IPS-NIHi11 (cell line): ENCODE results near the gene ROBO4.

Experiments
- DNase-seq: peaks from one replicate; pipeline ENCODE4 v3.0.0; 2012; ENCODE audit warnings: mixed read lengths, low spot score

Gene ROBO4

DNA sequence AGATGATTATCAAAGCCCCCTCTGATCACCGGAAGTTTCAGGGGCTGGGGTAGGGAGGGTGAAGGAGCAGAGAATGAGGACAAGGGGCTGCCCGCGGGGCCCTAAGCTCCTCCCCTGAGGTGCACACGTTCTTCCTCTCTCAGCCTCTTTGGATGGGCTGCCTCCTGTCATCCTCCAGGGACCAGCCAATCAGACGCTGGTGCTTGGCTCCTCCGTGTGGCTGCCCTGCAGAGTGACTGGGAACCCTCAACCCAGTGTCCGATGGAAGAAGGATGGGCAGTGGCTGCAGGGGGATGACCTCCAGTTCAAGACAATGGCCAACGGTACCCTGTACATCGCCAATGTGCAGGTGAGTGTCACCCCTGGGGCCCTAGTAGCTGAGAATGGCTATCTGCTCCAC is 24.9 kb downstream of the ROBO4 start:
- DNase-seq = peak; percentile 62

DNA sequence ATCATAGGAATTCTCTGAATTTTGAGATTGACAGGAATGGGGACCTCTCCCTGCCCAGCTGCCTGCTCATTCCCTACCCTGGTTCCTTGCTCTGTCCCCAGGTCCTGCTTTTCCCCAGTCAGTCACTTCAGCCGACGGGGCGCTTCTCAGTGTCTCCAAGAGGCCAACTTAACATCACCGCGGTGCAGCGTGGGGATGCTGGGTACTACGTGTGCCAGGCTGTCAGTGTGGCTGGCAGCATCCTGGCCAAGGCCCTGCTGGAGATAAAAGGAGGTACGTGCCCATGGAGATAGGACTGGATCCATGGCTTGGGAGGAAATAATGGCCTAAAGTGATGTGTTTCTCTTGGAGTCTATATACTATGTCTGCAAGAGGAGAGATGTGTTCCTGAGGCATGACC is 25.4 kb downstream of the ROBO4 start:
- DNase-seq = no peak

DNA sequence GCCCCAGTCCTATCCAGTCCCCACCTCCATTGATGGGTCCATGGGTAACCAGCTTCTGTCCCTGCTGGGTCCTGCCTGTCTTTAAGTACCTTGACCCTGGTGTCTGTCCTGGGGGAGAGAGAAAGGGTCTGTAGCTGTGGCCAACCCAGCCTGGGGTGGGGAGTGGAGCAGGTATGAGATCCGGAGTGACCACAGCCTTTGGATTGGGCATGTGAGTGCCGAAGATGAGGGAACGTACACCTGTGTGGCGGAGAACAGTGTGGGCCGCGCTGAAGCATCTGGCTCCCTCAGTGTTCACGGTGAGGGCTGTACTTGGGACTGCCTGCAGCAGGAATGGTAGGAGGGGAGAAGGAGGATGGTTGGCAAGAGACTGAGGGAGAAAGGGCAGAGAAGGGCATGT is 27.2 kb downstream of the ROBO4 start:
- no peak for DNase-seq

DNA sequence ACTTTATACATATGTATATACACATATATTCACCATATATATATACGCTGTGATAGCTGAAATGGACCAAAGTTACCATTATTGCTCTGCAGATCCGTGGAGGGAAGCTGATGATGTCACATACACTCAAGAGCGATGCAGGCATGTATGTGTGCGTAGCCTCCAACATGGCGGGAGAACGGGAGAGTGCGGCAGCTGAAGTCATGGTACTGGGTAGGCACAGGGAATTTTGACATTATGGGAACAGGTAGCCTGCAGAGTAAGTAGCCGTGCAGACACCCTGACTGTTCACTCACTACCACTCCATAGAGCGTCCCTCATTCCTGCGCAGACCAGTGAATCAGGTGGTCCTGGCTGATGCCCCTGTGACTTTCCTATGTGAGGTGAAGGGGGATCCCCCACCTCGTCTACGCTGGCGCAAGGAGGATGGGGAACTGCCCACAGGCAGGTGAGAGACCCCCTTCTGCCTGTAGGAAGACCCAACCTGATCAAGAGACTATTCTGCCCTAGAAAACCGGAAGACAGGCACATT is 27.7 kb downstream of the ROBO4 start:
- DNase-seq = no peak

DNA sequence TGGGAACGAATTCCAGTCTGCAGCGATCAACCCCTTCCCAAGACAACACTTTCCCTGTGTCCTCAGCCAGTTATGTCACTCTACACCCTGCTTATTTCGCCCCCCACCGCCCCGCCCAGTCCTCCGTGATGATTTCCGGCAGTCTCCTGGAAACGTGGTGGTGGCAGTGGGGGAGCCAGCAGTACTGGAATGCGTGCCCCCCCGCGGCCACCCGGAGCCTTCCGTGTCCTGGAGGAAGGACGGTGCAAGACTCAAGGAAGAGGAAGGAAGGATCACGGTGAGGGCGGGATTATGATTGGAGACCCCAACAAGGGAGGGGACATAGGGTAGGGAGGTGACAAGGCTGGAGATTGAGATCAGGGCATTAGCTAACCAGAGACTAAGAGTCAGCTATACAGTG is 28.3 kb downstream of the ROBO4 start:
- no peak for DNase-seq

DNA sequence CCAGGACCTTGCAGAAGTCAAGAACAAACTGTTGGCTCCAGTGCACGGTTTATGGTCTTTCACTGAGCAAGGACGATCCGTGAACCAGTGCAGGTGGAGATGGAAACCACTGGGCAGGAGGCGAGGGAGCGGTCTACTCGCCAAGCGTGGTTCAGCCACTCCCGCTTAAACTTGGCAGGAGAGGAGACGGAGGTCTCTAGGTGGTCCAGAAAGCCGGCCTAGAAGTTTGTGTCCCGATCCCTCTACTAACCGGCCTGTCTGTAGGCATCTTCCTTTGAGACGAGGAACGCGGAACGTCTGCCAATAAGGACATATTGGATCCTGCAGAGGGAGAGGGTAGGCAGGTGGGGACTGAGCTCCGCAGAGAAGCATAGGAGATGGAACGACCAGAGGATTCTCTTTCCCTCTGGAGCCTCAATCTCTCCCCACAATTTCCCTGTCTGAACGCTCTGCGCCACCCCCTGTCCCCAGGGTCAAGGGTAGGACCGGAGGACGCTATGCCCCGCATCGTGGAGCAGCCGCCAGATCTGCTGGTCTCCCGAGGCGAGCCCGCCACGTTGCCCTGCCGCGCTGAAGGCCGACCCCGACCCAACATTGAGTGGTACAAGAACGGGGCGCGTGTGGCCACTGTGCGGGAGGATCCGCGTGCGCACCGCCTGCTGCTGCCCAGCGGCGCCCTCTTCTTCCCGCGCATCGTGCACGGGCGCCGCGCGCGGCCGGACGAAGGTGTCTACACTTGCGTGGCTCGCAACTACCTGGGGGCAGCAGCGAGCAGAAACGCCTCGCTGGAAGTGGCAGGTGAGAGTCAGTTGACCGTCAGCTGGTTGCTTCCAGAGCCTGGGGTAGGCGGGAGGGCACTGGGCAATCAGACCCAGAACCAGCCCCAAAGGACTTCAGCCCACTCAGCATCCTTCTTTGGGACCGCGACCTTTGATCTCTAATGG is 29.1 kb downstream of the ROBO4 start:
- DNase-seq = no peak

DNA sequence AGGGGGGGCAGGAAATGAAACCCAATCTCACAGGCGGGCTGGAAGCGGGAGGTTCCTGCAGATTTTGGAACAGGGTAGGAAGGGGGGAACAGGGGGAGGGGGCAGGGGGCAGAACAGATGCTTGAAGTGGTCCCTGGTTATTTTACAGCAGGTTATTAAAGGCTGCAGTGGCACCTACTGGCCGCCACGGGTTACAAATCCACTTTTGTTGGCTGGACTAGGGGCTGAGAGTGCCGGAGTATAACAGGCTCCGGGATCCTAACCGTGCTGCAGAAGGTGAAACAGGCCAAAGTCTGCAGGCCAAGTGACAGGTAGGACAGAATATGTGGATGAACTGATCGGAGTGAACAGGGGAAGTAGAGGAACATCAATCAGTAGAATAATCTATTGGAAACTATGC is 30.0 kb downstream of the ROBO4 start:
- peak; percentile 62 for DNase-seq

DNA sequence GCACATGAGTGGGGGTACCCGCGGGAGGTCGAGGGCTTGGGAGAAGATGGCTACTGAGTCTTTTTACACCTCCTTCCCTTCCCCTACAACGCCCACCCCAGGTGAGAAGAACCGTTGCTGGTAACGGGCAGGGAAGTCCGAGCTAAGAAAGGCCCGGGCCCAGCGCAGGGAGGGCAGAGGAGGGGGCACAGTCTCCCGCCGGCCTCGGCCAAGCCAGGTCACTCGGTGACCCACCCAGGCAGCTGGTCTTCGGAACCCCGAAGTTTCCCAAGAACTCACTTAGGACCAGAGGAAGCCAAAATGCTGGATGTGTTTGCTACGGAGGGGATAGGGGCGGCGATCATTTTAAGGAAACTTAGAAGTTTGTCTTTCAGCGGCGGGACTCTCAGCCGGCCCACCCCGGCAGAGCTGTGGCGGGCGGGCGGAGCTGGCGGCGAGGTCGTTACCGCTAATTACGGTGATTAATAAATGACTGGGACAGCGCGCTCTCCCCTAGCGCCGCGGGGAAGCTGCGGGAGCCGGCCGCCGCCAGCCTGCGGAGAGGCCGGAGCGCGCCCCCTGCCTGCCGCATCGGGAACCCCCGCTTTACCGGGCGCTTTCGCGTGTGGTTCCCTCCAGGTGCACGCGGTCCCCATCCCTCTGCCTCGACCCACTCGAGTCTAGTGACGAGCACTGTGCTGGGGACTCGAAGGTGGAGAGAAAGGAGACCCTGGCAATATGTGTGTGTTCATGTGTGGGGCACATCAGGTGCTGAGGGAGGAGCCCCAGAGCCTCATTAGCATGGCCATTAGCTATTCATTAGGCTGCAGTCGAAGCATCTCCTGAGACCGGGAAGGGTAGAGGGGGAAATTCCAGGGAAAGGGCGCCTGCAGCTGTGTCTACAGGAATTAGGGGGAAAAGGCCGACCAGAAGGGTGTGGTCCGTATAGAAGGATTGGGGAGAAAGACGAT is 31.5 kb downstream of the ROBO4 start:
- DNase-seq = peak; percentile 81

DNA sequence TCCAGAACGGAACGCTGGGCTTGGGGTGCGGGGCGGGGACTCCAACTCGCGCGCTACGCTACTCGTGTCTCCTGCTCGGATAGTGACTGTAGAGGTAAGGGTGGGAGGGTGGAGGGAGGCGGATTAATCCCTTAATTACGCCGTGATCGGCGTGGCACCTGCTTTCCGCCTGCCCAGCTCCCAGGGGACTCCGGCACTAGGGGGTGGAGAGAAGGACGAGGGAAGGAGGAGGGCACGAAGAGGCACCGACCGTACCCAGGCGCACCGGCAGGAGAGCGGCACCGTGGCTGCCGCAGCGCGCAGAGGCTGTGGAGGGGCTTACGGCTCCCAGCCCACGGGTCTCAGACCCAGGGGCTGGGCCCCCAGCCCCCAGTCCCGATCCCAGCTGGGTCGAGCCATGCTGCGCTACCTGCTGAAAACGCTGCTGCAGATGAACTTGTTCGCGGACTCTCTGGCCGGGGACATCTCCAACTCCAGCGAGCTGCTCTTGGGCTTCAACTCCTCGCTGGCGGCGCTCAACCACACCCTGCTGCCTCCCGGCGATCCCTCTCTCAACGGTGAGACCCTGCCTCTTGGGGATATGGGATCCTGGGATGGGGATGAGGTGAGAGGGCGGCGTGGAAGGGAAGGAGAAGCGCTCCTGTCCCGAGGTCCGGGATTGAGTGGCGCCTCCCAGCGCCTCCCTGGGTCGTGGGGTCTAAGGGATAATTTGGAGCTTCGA is 32.3 kb downstream of the ROBO4 start, which contains the start of gene ROBO3:
Gene ROBO3 (plus strand): TSS at position 252 of the 721 bp plus-strand sequence. CDS start 146 bp downstream, at position 398.
- no peak for DNase-seq

DNA sequence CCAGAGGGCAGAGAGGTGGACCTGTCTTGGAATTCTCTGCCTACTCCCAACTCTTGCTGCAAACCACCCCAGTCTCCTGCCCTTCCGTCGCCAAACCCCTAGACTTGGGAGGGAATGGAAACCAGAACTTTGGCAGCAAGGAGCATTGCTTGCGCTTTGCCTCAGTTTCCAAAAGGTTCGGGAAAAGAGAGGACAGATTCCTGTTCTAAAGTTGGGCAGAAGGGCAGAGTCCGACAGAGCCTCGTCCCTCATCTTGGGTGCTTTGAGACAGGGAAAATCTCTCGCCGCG is 32.8 kb downstream of the ROBO4 start:
- no peak for DNase-seq

DNA sequence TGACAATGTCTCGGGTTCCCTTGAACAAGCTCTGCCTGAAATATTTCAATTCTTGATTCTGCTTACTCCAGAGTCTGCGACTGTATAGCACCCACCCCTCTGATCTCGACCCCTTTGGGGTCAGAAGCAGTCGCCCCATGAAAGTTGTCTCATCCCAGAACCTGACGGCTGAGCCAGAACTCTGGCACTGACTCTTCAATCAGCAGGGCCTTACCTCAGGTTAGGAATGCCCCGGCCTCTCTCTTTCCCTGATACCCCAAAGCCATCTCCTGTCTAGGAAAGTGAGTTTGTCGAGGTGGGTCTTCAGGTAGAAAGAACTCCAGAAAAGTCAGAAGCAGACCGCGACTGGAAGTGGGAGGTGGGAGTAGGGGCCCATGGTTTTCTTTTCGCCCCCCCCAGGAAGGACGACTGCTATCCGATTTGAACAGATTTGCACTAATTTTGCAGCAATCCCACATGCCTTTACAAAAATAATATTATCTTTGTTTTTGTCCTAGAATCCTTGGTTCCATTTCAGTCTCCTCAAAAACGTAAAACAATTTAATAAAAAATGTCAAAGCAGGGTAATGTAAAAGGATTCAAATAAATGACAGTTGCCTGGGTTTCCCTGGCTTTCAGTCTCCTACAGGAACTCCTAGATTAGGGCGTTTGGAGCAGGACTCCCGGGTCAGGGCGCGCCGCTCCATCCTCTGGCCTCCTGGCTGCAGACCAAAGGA is 33.3 kb downstream of the ROBO4 start:
- no peak for DNase-seq

DNA sequence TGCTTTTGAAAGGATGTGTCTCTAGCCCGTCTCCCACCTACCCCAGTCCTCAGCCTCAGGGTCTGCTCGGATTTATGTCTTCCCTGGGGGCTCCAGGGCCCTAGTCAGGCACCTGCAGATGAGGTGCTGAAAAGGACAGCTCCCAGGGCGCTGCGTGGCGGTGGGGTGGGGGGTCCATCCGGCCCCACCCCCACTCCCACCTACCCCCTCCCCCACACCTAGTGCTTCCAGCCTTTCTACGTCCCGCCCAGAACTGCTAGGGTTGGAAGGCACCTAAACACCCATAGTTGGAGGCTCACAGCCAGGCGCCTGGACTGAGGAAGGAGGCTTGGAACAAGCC is 33.9 kb downstream of the ROBO4 start:
- peak; percentile 60 for DNase-seq

DNA sequence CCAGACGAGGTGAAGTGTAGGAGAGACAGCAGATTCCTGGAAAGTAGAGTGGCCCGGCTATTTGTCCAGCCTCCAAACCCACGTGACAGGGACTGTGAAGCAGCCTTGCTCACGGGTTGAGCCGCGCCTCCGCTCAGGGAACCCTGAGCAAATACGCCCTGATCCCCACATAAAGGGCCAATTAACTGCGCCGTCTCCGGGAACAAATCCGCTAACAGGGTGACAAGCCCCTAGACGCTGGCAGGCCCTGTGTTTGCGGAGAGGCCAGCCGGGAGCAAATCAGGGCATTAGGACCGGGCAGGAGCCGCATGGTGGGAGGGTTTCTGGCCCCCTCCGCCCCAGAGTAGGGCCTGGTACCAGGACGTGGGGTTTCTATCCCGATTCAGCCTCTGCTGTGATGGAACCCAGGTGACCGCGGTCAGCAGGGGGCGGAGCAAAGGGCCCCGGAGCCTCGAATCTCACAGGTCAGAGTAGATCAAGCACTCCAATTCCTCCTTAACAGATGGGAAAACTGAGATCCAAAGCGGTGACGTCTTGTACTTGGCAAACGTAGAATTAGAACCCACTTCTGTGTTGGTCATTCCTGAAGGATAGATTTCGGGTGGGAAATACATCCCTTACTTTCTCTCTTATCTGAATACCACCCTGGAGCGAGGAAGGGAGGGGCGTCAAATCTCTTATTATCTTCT is 34.4 kb downstream of the ROBO4 start:
- DNase-seq = no peak

DNA sequence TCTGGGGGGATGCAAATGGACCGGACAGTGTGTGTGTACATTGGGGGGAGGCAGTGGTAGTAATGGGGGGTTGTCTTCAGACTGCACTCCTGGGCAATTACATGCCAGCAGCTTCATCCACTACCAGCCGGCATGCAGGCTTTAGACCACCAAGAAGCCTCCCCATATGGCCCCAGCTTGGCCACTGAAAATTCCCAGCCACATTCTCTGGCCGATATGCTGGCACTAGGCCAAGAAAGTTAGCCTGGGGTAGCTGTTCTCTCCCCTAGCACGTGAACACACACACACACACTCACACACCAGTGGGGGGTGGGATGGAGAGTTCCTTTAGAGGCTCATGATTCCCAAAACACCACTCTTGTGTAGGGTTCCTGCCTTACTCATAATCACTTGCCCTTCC is 36.0 kb downstream of the ROBO4 start:
- no peak for DNase-seq

DNA sequence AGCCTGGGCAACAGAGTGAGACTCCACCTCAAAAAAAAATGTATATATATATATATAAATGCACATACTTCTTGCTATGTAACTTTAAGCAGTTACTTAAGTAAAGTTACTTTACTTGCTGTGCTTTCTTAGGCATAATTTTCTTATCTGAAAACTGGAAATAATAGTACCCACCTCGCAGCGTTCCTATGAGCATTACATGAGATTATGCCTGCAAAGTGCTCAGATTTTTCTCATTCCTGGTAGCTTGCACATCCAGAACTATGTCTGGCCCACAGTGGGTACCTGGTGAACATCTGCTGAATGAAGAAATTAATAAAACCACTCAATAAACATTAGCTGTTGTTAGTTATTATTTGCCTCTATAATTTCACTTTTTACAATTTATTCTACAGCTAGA is 38.5 kb downstream of the ROBO4 start:
- DNase-seq = no peak

DNA sequence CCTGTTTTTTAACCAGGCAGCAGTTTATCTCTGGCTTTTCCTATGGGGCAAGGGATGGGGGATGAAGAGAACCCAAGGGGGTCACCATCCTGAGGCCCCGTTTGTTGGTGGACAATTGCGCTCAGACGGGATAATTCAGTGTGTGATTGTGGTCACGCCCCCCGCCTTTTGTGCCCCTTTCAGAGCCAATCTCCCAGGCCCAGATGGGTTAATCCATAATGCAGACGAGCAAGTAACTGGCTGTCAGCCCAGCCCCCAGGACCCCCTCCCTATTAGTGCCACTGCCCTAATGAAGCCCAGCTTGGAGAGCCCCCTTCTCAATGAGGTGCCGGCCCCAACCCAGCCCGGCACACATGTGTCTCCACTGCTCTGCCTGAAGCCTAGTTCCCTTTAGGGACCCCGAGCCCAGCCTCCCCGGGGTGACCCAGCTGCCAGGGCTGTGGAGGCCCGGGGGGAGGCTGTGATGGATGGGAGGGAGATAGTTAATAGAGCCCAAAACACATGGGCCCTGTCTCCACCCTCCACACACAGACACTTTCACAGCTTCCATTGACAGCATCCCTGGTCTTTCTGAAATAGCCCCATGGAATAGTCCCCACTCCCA is 51.5 kb downstream of the ROBO4 start:
- no peak for DNase-seq

DNA sequence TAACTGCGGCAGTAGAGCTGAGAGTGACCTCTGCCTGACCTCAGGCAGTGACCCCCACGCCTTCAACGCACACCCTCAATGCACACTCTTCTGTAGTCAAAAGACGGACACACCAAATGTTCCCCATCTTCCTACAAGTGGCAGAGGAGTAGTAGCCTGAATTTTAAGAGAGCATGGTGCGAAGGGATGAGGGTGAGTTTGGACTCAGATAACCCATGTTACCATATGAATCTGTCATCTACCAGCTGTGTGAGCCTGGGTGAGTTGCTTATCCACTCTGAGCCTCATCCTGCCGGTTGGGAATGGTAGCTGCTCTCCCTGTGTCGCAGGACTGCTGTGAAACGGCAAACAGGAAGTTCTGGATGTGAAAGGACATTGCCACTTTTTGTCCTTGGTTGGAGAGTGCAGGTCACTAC is 53.0 kb downstream of the ROBO4 start:
- no peak for DNase-seq

DNA sequence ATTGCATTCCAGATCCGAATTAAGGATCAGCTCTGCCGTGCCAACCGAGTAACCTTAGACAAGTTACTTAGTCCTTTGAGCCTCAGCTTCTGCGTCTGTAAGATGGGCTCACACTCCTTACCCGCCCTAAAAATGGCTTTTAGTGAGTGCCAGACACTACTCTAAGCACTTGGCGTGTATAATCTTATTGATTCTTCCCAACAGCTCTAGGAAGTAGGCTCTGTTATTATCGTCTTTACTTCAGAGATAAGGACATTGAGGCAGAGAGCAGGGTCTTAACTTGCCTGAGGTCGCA is 54.1 kb downstream of the ROBO4 start:
- DNase-seq = no peak

DNA sequence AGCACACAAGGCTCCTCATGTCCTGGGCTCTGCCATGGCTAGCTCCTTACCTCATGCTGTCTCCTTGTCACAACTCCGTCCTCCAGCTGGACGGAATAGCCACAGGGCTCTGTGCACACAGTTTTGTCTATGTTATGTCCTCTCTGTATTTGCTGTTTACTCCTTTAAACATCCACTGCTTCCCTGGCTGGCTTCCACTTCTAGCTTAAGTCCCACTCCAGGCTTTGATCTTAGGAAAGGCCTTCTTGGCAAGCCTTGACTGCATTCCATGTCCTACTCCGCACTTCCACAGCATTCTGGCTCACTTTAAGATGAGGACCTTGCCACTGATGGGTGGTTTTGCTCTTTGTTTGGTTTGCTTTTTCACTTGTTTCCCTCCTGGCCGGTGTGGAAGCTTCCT is 55.4 kb downstream of the ROBO4 start:
- DNase-seq = no peak

DNA sequence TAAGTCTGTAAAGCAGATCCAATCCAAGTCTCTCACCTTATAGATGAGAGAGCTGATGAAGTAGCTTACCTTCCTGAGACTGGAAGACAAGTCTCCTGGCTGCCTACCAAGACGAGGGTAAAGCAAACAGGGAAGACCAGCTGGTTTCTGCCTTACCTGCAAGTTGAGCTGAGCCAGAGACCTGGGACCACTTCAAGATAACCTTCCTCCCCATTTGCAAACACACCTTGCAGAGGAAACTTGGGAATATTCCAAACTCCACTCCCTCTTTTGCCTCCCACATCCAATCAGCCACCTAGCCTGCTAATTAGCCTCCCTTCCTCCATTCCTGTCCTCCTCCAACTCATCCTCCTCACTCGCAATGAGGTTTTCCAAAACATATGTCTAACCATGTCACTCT is 55.8 kb downstream of the ROBO4 start:
- DNase-seq = no peak

DNA sequence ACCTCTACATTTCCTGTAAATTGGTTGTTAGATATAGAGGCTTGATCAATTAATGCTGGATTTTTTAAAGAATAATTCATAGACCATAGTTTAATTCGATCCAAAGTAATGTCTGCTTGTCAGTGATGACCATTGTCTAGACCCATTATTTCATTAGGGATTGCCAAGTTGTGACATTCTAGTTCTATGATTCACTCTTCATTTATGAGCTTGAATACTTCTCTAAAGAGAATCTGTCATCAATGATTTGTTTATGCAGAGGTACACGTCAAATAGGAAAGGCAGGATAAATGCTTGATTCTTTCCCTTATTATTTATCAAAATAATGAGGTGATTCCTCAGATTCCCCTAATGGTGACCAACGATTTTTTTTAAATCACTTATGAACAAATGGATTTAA is 56.5 kb downstream of the ROBO4 start:
- no peak for DNase-seq
